Smooth muscle cell (in vitro differentiated cells): Measurements from ENCODE around the gene SOBP. TPM values are rescaled to one million over a fixed set of nuclear protein-coding genes. Genes with fewer than 3 reads are reported as not detected.

Experiments
- DNase-seq: peaks from one replicate; lab custom pipeline; 2025; ENCODE audit not compliant: unreplicated experiment; lab: John Stamatoyannopoulos, UW
- H2AFZ ChIP-seq: fragments of 200-600 bp; sonication (generic); 2 replicates; pipeline ENCODE4 v1.6.0; 2016; ENCODE audit warnings: antibody characterized with exemption, low read depth, mild to moderate bottlenecking
- H3F3A ChIP-seq: fragments of 200-600 bp; sonication (generic); 2 replicates; pipeline ENCODE4 v1.6.0; 2017; ENCODE audit warnings: antibody characterized with exemption, low read depth
- H3K27ac ChIP-seq: fragments of 200-600 bp; sonication (generic); 2 replicates; pipeline ENCODE4 v1.5.1; 2016; ENCODE audit warnings: low read depth, mild to moderate bottlenecking
- H3K27me3 ChIP-seq: fragments of 200-600 bp; sonication (generic); 2 replicates; pipeline ENCODE4 v1.6.1; 2016; ENCODE audit warnings: low read depth, mild to moderate bottlenecking
- H3K36me3 ChIP-seq: fragments of 200-600 bp; sonication (generic); 2 replicates; pipeline ENCODE4 v1.5.1; 2016; ENCODE audit warnings: low read depth
- H3K4me1 ChIP-seq: fragments of 200-600 bp; sonication (generic); 2 replicates; pipeline ENCODE4 v1.5.1; 2016; ENCODE audit warnings: low read depth
- H3K4me2 ChIP-seq: fragments of 200-600 bp; sonication (generic); 2 replicates; pipeline ENCODE4 v1.6.0; 2016; ENCODE audit warnings: mild to moderate bottlenecking
- H3K4me3 ChIP-seq: fragments of 200-600 bp; sonication (generic); 2 replicates; pipeline ENCODE4 v1.5.1; 2016; ENCODE audit warnings: mild to moderate bottlenecking
- H3K79me2 ChIP-seq: fragments of 200-600 bp; sonication (generic); 2 replicates; pipeline ENCODE4 v1.6.0; 2016; ENCODE audit warnings: low read depth, mild to moderate bottlenecking
- H3K9ac ChIP-seq: fragments of 200-600 bp; sonication (generic); 2 replicates; pipeline ENCODE4 v1.6.0; 2016; ENCODE audit warnings: low read depth
- H3K9me3 ChIP-seq: fragments of 200-600 bp; sonication (generic); replicated peaks from 2 replicates; pipeline ENCODE4 v1.5.1; 2016; ENCODE audit warnings: low read depth
- H4K20me1 ChIP-seq: fragments of 200-600 bp; sonication (generic); 2 replicates; pipeline ENCODE4 v1.6.0; 2016; ENCODE audit warnings: low read depth
- CTCF ChIP-seq: fragments of 200-600 bp; sonication (generic); IDR thresholded peaks from 2 replicates; pipeline ENCODE4 v1.5.1; 2017; ENCODE audit warnings: borderline replicate concordance, mild to moderate bottlenecking, antibody characterized with exemption; ENCODE audit not compliant: insufficient read depth, poor library complexity, severe bottlenecking
- WGBS: methylation state at CpG from one replicate; pipeline ENCODE4 v1.1.7; 2016; ENCODE audit warnings: low lambda C conversion rate; 5-methylcytosine and 5-hydroxymethylcytosine counted together
- polyA plus RNA-seq: library from polyadenylated mRNA; unstranded; fragments of >200 nt; fragmentation: Nextera tagmentation; extraction: Ambion mirVana; gene quantifications from 2 replicates; pipeline ENCODE4 v1.2.1, GENCODE V29; 2016
- total RNA-seq: library from RNA; depleted of rRNA; stranded (reverse); fragments of >200 nt; gene quantifications from 2 replicates; pipeline ENCODE4 v1.2.3, GENCODE V29; 2014

Gene SOBP
- total and polyA plus RNA-seq, 2 experiments from 2014 or later: 0.67 to 4.0 TPM

- Histone ChIP-seq H3K27ac (no peak overlapping the region), H3F3A (peaks cover 10% of the 10 kb centered on the region), H3K9ac (no peak overlapping the region), H3K36me3 (no peaks in the 10 kb centered on the region), H2AFZ (no peak overlapping the region), H3K4me1 (peaks cover 60% of the 10 kb centered on the region), H4K20me1 (no peaks in the 10 kb centered on the region), H3K79me2 (no peaks in the 10 kb centered on the region), H3K4me2 (no peak overlapping the region), H3K9me3 (no peaks in the 10 kb centered on the region), H3K27me3 (no peaks in the 10 kb centered on the region), H3K4me3 (no peak overlapping the region)
- no peak for DNase-seq
- no peak for TF ChIP-seq CTCF
- 100% methylated on average over 3 of the region's 3 CpGs for WGBS
Measured at GRCh38 chr6:107537559-107537958, 47.6 kb downstream of the SOBP start.

- Histone ChIP-seq H3K36me3 (no peaks in the 10 kb centered on the region), H3K9ac (no peak overlapping the region), H4K20me1 (no peaks in the 10 kb centered on the region), H3K27me3 (no peaks in the 10 kb centered on the region), H3K27ac (no peak overlapping the region), H3K4me2 (peak overlapping the region; percentile 70), H3K9me3 (no peaks in the 10 kb centered on the region), H3K79me2 (no peaks in the 10 kb centered on the region), H2AFZ (no peak overlapping the region), H3F3A (peaks cover 8% of the 10 kb centered on the region), H3K4me3 (no peak overlapping the region), H3K4me1 (peaks cover 49% of the 10 kb centered on the region)
- DNase-seq: no peak
- no peak for TF ChIP-seq CTCF
- WGBS: 89% methylated on average over 4 of the region's 4 CpGs
Measured at GRCh38 chr6:107538856-107539387, 49.0 kb downstream of the SOBP start.

GRCh38 chr6:107539409-107539808, 49.5 kb downstream of the SOBP start:
- Histone ChIP-seq H3K9ac (peak overlapping the region; percentile 28), H2AFZ (no peak overlapping the region), H3K4me3 (peak overlapping the region; percentile 8), H3K9me3 (no peaks in the 10 kb centered on the region), H3F3A (peaks cover 3% of the 10 kb centered on the region), H3K4me2 (peak overlapping the region; percentile 70), H3K79me2 (no peaks in the 10 kb centered on the region), H3K27ac (peak overlapping the region; percentile 21), H4K20me1 (no peaks in the 10 kb centered on the region), H3K27me3 (no peaks in the 10 kb centered on the region), H3K4me1 (peaks cover 44% of the 10 kb centered on the region), H3K36me3 (no peaks in the 10 kb centered on the region)
- WGBS: 13% methylated on average over 6 of the region's 6 CpGs
- no peak for DNase-seq
- TF ChIP-seq CTCF: no peak

GRCh38 chr6:107539849-107540464, 50.0 kb downstream of the SOBP start:
- DNase-seq: no peak
- peak overlapping the region; percentile 8 for H3K4me3 ChIP-seq
- no peak for TF ChIP-seq CTCF
- H3K9me3 ChIP-seq: no peaks in the 10 kb centered on the region
- 54% methylated on average over 2 of the region's 2 CpGs for WGBS
- H3K27ac ChIP-seq: peak overlapping the region; percentile 21
- peak overlapping the region; percentile 28 for H3K9ac ChIP-seq
- H3K4me1 ChIP-seq: peaks cover 39% of the 10 kb centered on the region
- no peaks in the 10 kb centered on the region for H3K79me2 ChIP-seq
- H3K27me3 ChIP-seq: no peaks in the 10 kb centered on the region
- H4K20me1 ChIP-seq: no peaks in the 10 kb centered on the region
- peaks cover 3% of the 10 kb centered on the region for H3F3A ChIP-seq
- H3K4me2 ChIP-seq: peak overlapping the region; percentile 70
- H3K36me3 ChIP-seq: no peaks in the 10 kb centered on the region
- no peak overlapping the region for H2AFZ ChIP-seq
